Mesodermal cell (in vitro differentiated cells): ENCODE results near the gene ITGB3BP.

ENCODE experiments used
- H3K27ac ChIP-seq: 2 replicates; pipeline ENCODE4 v1.7.0; 2013; ENCODE audit warnings: mild to moderate bottlenecking, low read depth, low read length, moderate library complexity; ENCODE audit not compliant: severe bottlenecking
- H3K36me3 ChIP-seq: 2 replicates; pipeline ENCODE4 v1.7.1; 2013; ENCODE audit warnings: mild to moderate bottlenecking, low read length, moderate library complexity; ENCODE audit not compliant: control insufficient read depth, insufficient read depth
- H3K4me1 ChIP-seq: one replicate; pipeline ENCODE4 v1.7.1; 2013; ENCODE audit warnings: mild to moderate bottlenecking, low read length; ENCODE audit not compliant: insufficient read depth, control insufficient read depth, poor library complexity, severe bottlenecking
- H3K4me3 ChIP-seq: 2 replicates; pipeline ENCODE4 v1.7.0; 2013; ENCODE audit warnings: low read length, control low read depth, mild to moderate bottlenecking; ENCODE audit not compliant: insufficient read depth, poor library complexity, severe bottlenecking; ENCODE audit errors: extremely low read depth
- H3K9me3 ChIP-seq: 2 replicates; pipeline ENCODE4 v1.7.1; 2013; ENCODE audit warnings: mild to moderate bottlenecking, low read length, moderate library complexity; ENCODE audit not compliant: control insufficient read depth
- WGBS, 2 experiments: methylation state at CpG; one replicate each; pipeline ENCODE4 v1.1.5; 2013; ENCODE audit warnings: missing lambda C conversion rate in 2 of 2; ENCODE audit not compliant: insufficient coverage in 2 of 2; 5-methylcytosine and 5-hydroxymethylcytosine counted together

The ITGB3BP gene

GRCh38 chr1:63466181-63466580 lies 56.8 kb downstream of the ITGB3BP start:
- H3K4me3 ChIP-seq, result no peak overlapping the region
- peaks cover 16% of the 10 kb centered on the region for H3K9me3 ChIP-seq
- H3K4me1 ChIP-seq, result no peaks in the 10 kb centered on the region
- no peaks in the 10 kb centered on the region for H3K36me3 ChIP-seq
- WGBS, 2 experiments, result 89 to 93% methylated on average over 2 to 5 of the region's 7 CpGs
- H3K27ac ChIP-seq, result no peak overlapping the region

DNA sequence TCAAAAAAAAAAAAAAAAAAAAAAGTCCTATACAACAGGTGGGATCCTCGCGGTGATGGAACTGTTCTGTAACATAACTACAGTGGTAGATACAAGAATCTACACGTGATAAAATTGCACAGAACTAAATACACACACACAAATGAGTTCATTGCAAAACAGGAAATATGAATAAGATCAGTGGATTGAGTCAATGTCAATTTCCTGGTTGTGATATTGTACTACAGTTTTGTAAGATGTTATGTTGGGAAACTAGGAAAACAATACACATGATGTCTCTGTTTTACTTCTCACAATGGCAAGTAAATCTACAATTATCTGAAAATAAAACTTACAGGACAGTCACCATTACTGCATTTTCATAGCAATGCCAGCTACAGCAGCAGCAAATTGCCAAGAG lies 59.8 kb downstream of the ITGB3BP start:
- no peaks in the 10 kb centered on the region for H3K4me1 ChIP-seq

GRCh38 chr1:63461661-63462230 lies 61.3 kb downstream of the ITGB3BP start:
- Histone ChIP-seq H3K4me3 (no peak overlapping the region), H3K9me3 (peaks cover 12% of the 10 kb centered on the region), H3K4me1 (no peaks in the 10 kb centered on the region), H3K36me3 (no peaks in the 10 kb centered on the region), H3K27ac (no peak overlapping the region)
- 100% methylated on average over 1 of the region's 1 CpG; no CpG with 5 or more reads in 1 of the 2 experiments for WGBS, 2 experiments

More for the DNA sequence above, 59.8 kb downstream of the ITGB3BP start:
- Histone ChIP-seq H3K9me3 (peaks cover 12% of the 10 kb centered on the region), H3K27ac (no peak overlapping the region), H3K4me3 (no peak overlapping the region), H3K36me3 (no peaks in the 10 kb centered on the region)
- WGBS, 2 experiments, result no CpG with 5 or more reads among the region's 3 CpGs

GRCh38 chr1:63458750-63459149 lies 64.3 kb downstream of the ITGB3BP start:
- H3K27ac ChIP-seq, result no peak overlapping the region
- no peaks in the 10 kb centered on the region for H3K36me3 ChIP-seq
- no peak overlapping the region for H3K4me3 ChIP-seq
- peaks cover 12% of the 10 kb centered on the region for H3K9me3 ChIP-seq
- no peaks in the 10 kb centered on the region for H3K4me1 ChIP-seq

- Histone ChIP-seq H3K9me3 (no peaks in the 10 kb centered on the region), H3K27ac (no peak overlapping the region), H3K4me3 (no peak overlapping the region), H3K4me1 (no peaks in the 10 kb centered on the region), H3K36me3 (no peaks in the 10 kb centered on the region)
Measured at GRCh38 chr1:63454269-63454668, 68.8 kb downstream of the ITGB3BP start.

- H3K4me1 ChIP-seq, result no peaks in the 10 kb centered on the region
- no peaks in the 10 kb centered on the region for H3K9me3 ChIP-seq
- WGBS, 2 experiments, result no CpG with 5 or more reads among the region's 2 CpGs
- H3K4me3 ChIP-seq, result no peak overlapping the region
- H3K36me3 ChIP-seq, result no peaks in the 10 kb centered on the region
- H3K27ac ChIP-seq, result no peak overlapping the region
Measured at GRCh38 chr1:63453232-63453631, 69.8 kb downstream of the ITGB3BP start.

- Histone ChIP-seq H3K4me1 (no peaks in the 10 kb centered on the region), H3K4me3 (no peak overlapping the region), H3K36me3 (no peaks in the 10 kb centered on the region), H3K27ac (no peak overlapping the region), H3K9me3 (no peaks in the 10 kb centered on the region)
- no CpG with 5 or more reads among the region's 1 CpG for WGBS, 2 experiments
Measured at GRCh38 chr1:63450416-63450815, 72.6 kb downstream of the ITGB3BP start.

GRCh38 chr1:63448731-63449246 lies 74.2 kb downstream of the ITGB3BP start:
- no peak overlapping the region for H3K27ac ChIP-seq
- no peak overlapping the region for H3K4me3 ChIP-seq
- H3K4me1 ChIP-seq, result no peaks in the 10 kb centered on the region
- H3K9me3 ChIP-seq, result no peaks in the 10 kb centered on the region
- H3K36me3 ChIP-seq, result no peaks in the 10 kb centered on the region
- WGBS, 2 experiments, result no CpG with 5 or more reads among the region's 3 CpGs

- no peaks in the 10 kb centered on the region for H3K36me3 ChIP-seq
- H3K27ac ChIP-seq, result no peak overlapping the region
- H3K4me1 ChIP-seq, result no peaks in the 10 kb centered on the region
- H3K9me3 ChIP-seq, result no peaks in the 10 kb centered on the region
- no peak overlapping the region for H3K4me3 ChIP-seq
Measured at GRCh38 chr1:63442141-63442475, 80.9 kb downstream of the ITGB3BP start.

GRCh38 chr1:63435161-63435560 lies 87.9 kb downstream of the ITGB3BP start:
- Histone ChIP-seq H3K27ac (no peak overlapping the region), H3K9me3 (peaks cover 3% of the 10 kb centered on the region), H3K4me3 (no peak overlapping the region), H3K4me1 (no peaks in the 10 kb centered on the region), H3K36me3 (no peaks in the 10 kb centered on the region)
- WGBS, 2 experiments, result 83 to 92% methylated on average over 3 of the region's 4 CpGs

DNA sequence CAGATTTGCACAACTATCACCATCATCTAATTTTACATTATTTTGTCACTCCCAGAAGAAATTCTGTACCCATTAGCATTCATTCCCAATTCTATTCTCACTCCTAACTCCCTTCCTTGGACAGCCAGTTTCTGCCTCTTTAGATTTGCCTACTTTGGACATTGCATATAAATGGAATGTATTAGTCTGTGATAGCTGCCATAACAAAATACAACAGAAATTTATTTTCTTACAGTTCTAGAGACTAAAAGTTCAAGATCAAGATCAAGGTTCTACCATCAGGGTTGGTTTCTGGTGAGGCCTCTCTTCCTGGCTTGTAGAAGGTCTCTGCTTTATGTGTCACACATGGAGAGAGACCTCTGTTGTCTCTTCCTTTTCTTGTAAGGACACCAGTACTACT lies 93.7 kb downstream of the ITGB3BP start:
- Histone ChIP-seq H3K36me3 (no peaks in the 10 kb centered on the region), H3K9me3 (peaks cover 3% of the 10 kb centered on the region), H3K4me3 (no peak overlapping the region), H3K27ac (no peak overlapping the region), H3K4me1 (no peaks in the 10 kb centered on the region)

GRCh38 chr1:63428815-63429214 lies 94.2 kb downstream of the ITGB3BP start:
- H3K27ac ChIP-seq, result no peak overlapping the region
- H3K4me3 ChIP-seq, result no peak overlapping the region
- peaks cover 3% of the 10 kb centered on the region for H3K9me3 ChIP-seq
- no peaks in the 10 kb centered on the region for H3K4me1 ChIP-seq
- no peaks in the 10 kb centered on the region for H3K36me3 ChIP-seq
